Smooth muscle cell (in vitro differentiated cells): Measurements from ENCODE around the gene TEPSIN. TPM values are rescaled to one million over a fixed set of nuclear protein-coding genes. Genes with fewer than 3 reads are reported as not detected.

Experiments
- DNase-seq: peaks from one replicate; lab custom pipeline; 2025; ENCODE audit not compliant: unreplicated experiment; lab: John Stamatoyannopoulos, UW
- H2AFZ ChIP-seq: fragments of 200-600 bp; sonication (generic); 2 replicates; pipeline ENCODE4 v1.6.0; 2016; ENCODE audit warnings: antibody characterized with exemption, low read depth, mild to moderate bottlenecking
- H3F3A ChIP-seq: fragments of 200-600 bp; sonication (generic); 2 replicates; pipeline ENCODE4 v1.6.0; 2017; ENCODE audit warnings: antibody characterized with exemption, low read depth
- H3K27ac ChIP-seq: fragments of 200-600 bp; sonication (generic); 2 replicates; pipeline ENCODE4 v1.5.1; 2016; ENCODE audit warnings: low read depth, mild to moderate bottlenecking
- H3K27me3 ChIP-seq: fragments of 200-600 bp; sonication (generic); 2 replicates; pipeline ENCODE4 v1.6.1; 2016; ENCODE audit warnings: low read depth, mild to moderate bottlenecking
- H3K36me3 ChIP-seq: fragments of 200-600 bp; sonication (generic); 2 replicates; pipeline ENCODE4 v1.5.1; 2016; ENCODE audit warnings: low read depth
- H3K4me1 ChIP-seq: fragments of 200-600 bp; sonication (generic); 2 replicates; pipeline ENCODE4 v1.5.1; 2016; ENCODE audit warnings: low read depth
- H3K4me2 ChIP-seq: fragments of 200-600 bp; sonication (generic); 2 replicates; pipeline ENCODE4 v1.6.0; 2016; ENCODE audit warnings: mild to moderate bottlenecking
- H3K4me3 ChIP-seq: fragments of 200-600 bp; sonication (generic); 2 replicates; pipeline ENCODE4 v1.5.1; 2016; ENCODE audit warnings: mild to moderate bottlenecking
- H3K79me2 ChIP-seq: fragments of 200-600 bp; sonication (generic); 2 replicates; pipeline ENCODE4 v1.6.0; 2016; ENCODE audit warnings: low read depth, mild to moderate bottlenecking
- H3K9ac ChIP-seq: fragments of 200-600 bp; sonication (generic); 2 replicates; pipeline ENCODE4 v1.6.0; 2016; ENCODE audit warnings: low read depth
- H3K9me3 ChIP-seq: fragments of 200-600 bp; sonication (generic); replicated peaks from 2 replicates; pipeline ENCODE4 v1.5.1; 2016; ENCODE audit warnings: low read depth
- H4K20me1 ChIP-seq: fragments of 200-600 bp; sonication (generic); 2 replicates; pipeline ENCODE4 v1.6.0; 2016; ENCODE audit warnings: low read depth
- WGBS: methylation state at CpG from one replicate; pipeline ENCODE4 v1.1.7; 2016; ENCODE audit warnings: low lambda C conversion rate; 5-methylcytosine and 5-hydroxymethylcytosine counted together
- polyA plus RNA-seq: library from polyadenylated mRNA; unstranded; fragments of >200 nt; fragmentation: Nextera tagmentation; extraction: Ambion mirVana; gene quantifications from 2 replicates; pipeline ENCODE4 v1.2.1, GENCODE V29; 2016
- total RNA-seq: library from RNA; depleted of rRNA; stranded (reverse); fragments of >200 nt; gene quantifications from 2 replicates; pipeline ENCODE4 v1.2.3, GENCODE V29; 2014
- TF ChIP-seq, protein P1 (sequence below): fragments of 200-600 bp; sonication (generic); IDR thresholded peaks from 2 replicates; pipeline ENCODE4 v1.5.1; 2017; ENCODE audit warnings: borderline replicate concordance, mild to moderate bottlenecking, antibody characterized with exemption; ENCODE audit not compliant: insufficient read depth, poor library complexity, severe bottlenecking

Gene TEPSIN
- total and polyA plus RNA-seq, 2 experiments from 2014 or later, result 9.8 to 18.6 TPM

GRCh38 chr17:81242421-81243332 is 3.8 kb upstream of the TEPSIN start:
- Histone ChIP-seq H3K4me1 (peaks cover 7% of the 10 kb centered on the region), H2AFZ (no peak overlapping the region), H3K9ac (no peak overlapping the region), H3K27me3 (no peaks in the 10 kb centered on the region), H3K27ac (no peak overlapping the region), H3F3A (peaks cover 6% of the 10 kb centered on the region), H3K4me2 (no peak overlapping the region), H3K36me3 (no peaks in the 10 kb centered on the region), H3K4me3 (no peak overlapping the region), H4K20me1 (peaks cover 16% of the 10 kb centered on the region), H3K9me3 (no peaks in the 10 kb centered on the region), H3K79me2 (peaks cover 26% of the 10 kb centered on the region)
- no peak for DNase-seq
- WGBS, result 85% methylated on average over 30 of the region's 33 CpGs
- TF ChIP-seq, protein P1, sequence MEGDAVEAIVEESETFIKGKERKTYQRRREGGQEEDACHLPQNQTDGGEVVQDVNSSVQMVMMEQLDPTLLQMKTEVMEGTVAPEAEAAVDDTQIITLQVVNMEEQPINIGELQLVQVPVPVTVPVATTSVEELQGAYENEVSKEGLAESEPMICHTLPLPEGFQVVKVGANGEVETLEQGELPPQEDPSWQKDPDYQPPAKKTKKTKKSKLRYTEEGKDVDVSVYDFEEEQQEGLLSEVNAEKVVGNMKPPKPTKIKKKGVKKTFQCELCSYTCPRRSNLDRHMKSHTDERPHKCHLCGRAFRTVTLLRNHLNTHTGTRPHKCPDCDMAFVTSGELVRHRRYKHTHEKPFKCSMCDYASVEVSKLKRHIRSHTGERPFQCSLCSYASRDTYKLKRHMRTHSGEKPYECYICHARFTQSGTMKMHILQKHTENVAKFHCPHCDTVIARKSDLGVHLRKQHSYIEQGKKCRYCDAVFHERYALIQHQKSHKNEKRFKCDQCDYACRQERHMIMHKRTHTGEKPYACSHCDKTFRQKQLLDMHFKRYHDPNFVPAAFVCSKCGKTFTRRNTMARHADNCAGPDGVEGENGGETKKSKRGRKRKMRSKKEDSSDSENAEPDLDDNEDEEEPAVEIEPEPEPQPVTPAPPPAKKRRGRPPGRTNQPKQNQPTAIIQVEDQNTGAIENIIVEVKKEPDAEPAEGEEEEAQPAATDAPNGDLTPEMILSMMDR, result no peak

GRCh38 chr17:81241648-81242420 is 3.0 kb upstream of the TEPSIN start:
- Histone ChIP-seq H2AFZ (no peak overlapping the region), H3K79me2 (peaks cover 35% of the 10 kb centered on the region), H3K4me2 (no peak overlapping the region), H3K9ac (no peak overlapping the region), H4K20me1 (peaks cover 21% of the 10 kb centered on the region), H3K27me3 (no peaks in the 10 kb centered on the region), H3K36me3 (no peaks in the 10 kb centered on the region), H3K4me1 (peaks cover 7% of the 10 kb centered on the region), H3F3A (peaks cover 6% of the 10 kb centered on the region), H3K9me3 (no peaks in the 10 kb centered on the region), H3K27ac (no peak overlapping the region), H3K4me3 (no peak overlapping the region)
- TF ChIP-seq, protein P1, result peak; percentile 77
- 60% methylated on average over 22 of the region's 26 CpGs for WGBS
- DNase-seq, result peak; percentile 11

DNA sequence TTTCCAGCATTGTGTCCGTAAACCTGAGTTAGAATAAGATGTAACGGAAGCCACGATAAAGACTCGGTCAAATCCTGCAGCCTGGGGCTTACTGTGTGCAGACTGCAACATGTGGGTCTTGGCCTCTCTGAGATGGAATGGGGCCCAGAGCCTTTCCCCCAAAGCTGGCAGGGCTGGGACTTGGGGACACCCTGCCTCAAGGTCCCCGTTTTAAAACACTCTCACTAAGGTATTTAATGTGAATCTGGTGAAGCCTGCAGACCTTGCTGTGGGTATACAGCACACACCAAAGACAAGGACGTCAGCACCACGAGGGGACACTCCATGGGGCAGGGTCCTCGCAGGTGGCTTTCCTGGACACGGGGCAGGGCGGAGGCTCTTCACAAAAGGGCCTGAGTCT is 2.3 kb upstream of the TEPSIN start:
- Histone ChIP-seq H3K4me2 (no peak overlapping the region), H2AFZ (no peak overlapping the region), H3K36me3 (no peaks in the 10 kb centered on the region), H4K20me1 (peaks cover 27% of the 10 kb centered on the region), H3K27ac (no peak overlapping the region), H3K27me3 (no peaks in the 10 kb centered on the region), H3F3A (peaks cover 6% of the 10 kb centered on the region), H3K9ac (no peak overlapping the region), H3K9me3 (no peaks in the 10 kb centered on the region), H3K4me3 (no peak overlapping the region), H3K79me2 (peaks cover 36% of the 10 kb centered on the region), H3K4me1 (peaks cover 7% of the 10 kb centered on the region)
- no peak for DNase-seq
- TF ChIP-seq, protein P1, result no peak
- 96% methylated on average over 10 of the region's 10 CpGs for WGBS
